Lower leg skin (tissue), 3 donors: ENCODE measurements around the gene GALK2.

Experiments used
- POLR2A ChIP-seq, 2 donors: fragments of 450-650 bp; IDR thresholded peaks; one replicate each; pipeline ENCODE4 v1.6.1; 2016 to 2017; ENCODE audit warnings: antibody characterized with exemption in 2 of 2, mild to moderate bottlenecking in 1 of 2, moderate library complexity in 1 of 2
- TF ChIP-seq, protein P1 (sequence below), 3 donors: fragments of 450-650 bp; IDR thresholded peaks; one replicate each; pipeline ENCODE4 v1.5.1; 2016; ENCODE audit warnings: antibody characterized with exemption in 3 of 3, mild to moderate bottlenecking in 3 of 3, moderate library complexity in 2 of 3

DNA sequence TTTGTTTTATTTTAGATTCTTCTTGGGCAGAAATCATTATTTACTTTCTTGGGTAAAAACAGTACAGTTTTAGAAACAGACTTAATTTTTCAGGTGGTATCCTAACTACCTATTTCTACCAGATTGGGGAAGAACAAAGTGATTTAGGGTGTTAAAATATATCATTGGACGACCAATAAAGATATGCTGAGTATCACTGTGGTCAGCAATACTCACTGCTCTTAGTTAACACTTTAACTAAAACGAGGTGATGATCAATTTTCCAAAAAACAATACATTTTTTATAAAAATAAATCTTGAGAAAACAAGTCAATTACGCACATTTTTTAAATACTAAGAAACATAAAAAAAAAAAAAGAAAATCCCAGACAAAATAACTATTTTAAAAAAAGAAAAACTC lies 18.2 kb upstream of the GALK2 start:
- TF ChIP-seq, protein P1, sequence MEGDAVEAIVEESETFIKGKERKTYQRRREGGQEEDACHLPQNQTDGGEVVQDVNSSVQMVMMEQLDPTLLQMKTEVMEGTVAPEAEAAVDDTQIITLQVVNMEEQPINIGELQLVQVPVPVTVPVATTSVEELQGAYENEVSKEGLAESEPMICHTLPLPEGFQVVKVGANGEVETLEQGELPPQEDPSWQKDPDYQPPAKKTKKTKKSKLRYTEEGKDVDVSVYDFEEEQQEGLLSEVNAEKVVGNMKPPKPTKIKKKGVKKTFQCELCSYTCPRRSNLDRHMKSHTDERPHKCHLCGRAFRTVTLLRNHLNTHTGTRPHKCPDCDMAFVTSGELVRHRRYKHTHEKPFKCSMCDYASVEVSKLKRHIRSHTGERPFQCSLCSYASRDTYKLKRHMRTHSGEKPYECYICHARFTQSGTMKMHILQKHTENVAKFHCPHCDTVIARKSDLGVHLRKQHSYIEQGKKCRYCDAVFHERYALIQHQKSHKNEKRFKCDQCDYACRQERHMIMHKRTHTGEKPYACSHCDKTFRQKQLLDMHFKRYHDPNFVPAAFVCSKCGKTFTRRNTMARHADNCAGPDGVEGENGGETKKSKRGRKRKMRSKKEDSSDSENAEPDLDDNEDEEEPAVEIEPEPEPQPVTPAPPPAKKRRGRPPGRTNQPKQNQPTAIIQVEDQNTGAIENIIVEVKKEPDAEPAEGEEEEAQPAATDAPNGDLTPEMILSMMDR (IDR thresholded peaks at IDR 0.05), result no peak
- TF ChIP-seq POLR2A (IDR thresholded peaks at IDR 0.05), result no peak
